ENCODE measurements around the gene SPATS1.

The SPATS1 gene

GRCh38 chr6:44342489-44342888 lies at the start of gene SPATS1:
Gene SPATS1 (plus strand): TSS chr6:44342650. CDS start chr6:44343096, 446 bp downstream.
- in situ Hi-C loops (cut with MboI; ENCODE audit: low sequenced_read_pairs): no loop called here

DNA sequence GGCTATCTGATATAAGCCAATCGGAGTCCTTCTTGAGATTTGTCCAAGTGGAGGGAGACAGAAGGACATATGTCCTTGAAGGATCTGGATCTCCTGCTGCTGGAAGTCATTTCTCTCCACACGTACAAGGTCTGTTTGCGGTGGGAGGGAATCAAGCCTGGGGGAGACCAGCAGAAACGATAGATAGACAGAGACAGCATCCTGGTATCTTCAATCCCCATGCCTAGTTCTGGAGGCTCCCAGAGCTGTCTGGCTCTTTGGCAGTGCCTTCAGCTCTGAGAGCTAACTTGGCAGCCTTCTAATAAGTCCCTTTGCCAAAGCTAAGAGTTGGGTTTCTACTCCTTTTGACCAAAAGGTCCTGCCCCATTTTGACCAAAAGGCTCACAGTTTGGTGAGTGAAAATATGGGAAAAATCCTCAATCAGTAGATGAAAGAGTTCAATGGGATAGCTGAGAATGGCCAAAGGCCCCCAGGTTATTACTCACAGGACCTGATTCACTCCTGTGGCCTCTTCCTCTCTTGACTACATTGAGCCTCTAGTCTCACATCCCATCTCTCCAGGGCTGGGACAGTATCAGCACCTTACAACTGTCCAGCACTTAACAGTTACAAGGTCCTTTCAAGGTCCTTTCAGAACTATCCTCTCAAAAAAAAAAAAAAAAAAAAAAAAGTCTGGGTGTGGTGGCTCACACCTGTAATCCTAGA lies 49.6 kb upstream of the SPATS1 start:
- in situ Hi-C loops (cut with MboI; ENCODE audit: low sequenced_read_pairs): no loop called here

GRCh38 chr6:44294832-44295791 lies 47.3 kb upstream of the SPATS1 start:
- in situ Hi-C loops (cut with MboI; ENCODE audit: low sequenced_read_pairs): no loop called here

- in situ Hi-C loops (cut with MboI; ENCODE audit: low sequenced_read_pairs): no loop called here
These were observed 45.1 kb upstream of the SPATS1 start for GRCh38 chr6:44297063-44298038.

DNA sequence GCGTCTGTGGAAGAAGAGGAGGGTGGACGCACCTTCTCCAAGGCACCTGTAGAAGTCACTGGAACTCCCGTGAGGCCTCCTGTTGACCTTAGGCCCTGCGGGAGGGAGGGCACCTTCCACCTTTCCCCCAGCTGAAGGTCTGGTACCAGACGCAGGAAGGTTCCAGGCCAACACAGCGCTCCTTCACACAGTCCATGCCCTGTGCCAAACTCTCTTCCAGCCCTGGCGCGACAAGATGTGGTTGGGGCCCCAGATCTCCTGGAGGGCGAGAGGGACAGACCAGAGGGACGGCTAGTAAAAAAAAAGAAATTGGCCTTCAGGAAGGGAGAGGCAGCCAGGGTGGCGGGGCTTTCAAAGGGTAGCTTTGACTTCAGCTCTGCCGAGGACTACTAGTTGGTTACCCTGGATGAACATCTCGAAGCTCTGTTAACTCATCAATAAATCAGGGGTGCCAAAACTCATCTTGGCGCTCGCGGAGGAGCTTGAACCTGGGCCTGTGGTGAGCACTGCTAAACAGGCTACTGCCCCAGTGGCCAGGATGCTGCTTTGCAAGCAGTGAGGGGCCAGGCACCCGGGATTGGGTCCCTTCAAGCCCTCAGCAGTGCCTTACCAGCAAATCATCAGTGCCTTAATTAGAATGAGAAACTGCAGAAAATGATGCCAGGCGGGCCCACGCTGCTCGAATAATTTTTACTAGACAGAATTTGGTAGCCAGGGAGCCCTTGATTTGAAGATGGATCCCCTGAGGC lies 44.2 kb upstream of the SPATS1 start:
- in situ Hi-C loops (cut with MboI; ENCODE audit: low sequenced_read_pairs): no loop called here

GRCh38 chr6:44298864-44299263 lies 43.6 kb upstream of the SPATS1 start:
- in situ Hi-C loops (cut with MboI; ENCODE audit: low sequenced_read_pairs): no loop called here

- in situ Hi-C loops (cut with MboI; ENCODE audit: low sequenced_read_pairs): no loop called here
These were observed 42.1 kb upstream of the SPATS1 start for GRCh38 chr6:44300292-44300823.

GRCh38 chr6:44301106-44301505 lies 41.3 kb upstream of the SPATS1 start:
- in situ Hi-C loops (cut with MboI; ENCODE audit: low sequenced_read_pairs): no loop called here

- in situ Hi-C loops (cut with MboI; ENCODE audit: low sequenced_read_pairs): no loop called here
These were observed 40.5 kb upstream of the SPATS1 start for GRCh38 chr6:44301782-44302564.

- in situ Hi-C loops (cut with MboI; ENCODE audit: low sequenced_read_pairs): no loop called here
These were observed 39.6 kb upstream of the SPATS1 start for GRCh38 chr6:44302856-44303255.

DNA sequence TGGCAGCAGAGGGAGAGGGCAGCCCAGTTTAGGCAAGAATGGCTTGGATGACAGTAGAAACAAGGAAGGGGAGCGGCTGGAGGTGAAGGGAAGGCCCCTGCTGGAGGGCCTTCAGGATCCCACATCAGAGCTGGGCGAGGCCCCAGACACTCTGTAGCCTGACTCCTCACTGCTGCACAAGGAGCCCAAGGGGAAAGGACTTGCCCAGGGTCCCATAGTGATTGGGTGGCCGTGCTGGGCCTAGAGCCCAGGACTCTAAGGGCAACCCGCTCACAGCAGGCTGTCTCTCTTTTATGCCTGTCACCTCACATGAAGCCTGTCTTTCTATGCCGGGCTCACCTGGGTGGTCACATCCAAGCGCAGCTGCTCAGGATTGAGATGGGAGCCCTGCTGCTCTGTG lies 38.6 kb upstream of the SPATS1 start:
- in situ Hi-C loops (cut with MboI; ENCODE audit: low sequenced_read_pairs): no loop called here

DNA sequence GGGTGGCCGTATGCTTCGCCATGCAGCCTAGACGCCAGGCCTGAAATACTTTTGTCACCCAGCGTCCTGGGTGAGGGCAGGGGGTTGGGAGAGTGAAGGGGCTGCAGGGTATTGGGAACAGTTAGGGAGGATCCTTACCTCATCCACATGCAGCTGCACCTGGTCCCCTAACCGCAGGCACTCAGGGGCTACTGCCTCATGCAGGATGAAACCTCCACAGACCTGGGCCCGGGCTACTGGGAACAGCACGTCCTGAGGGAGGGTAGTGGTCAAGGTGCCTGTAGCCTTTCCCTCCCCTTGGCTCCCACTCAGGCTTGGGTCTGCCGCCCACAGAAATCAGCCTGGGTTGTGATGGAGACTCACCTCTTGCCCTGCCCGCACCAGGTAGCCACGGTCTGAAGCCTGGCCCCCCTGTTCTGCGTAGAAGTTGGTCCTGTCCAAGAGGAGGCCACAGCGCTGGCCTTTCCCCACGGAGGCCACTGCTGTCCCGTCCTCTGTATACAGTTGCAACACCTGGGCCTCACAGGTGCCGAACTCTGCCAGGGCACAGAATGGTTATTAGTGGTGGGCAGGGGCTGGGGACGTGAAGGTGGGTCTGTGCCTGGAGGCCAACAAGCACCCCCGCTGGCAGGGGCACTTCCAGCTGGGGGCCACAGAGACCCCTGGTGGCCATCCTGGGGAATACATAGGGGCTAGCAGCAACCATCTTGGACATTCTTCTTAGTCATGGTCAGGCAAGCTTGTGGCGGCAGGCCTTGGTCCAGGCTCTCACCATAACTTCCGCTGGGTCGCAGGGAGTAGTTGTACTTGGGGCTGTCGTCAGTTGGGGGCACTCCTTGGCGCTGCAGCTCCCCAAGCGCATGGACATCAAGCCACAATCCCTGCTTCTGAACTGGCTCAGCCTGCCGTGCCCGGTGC lies 37.9 kb upstream of the SPATS1 start:
- in situ Hi-C loops (cut with MboI; ENCODE audit: low sequenced_read_pairs): no loop called here

DNA sequence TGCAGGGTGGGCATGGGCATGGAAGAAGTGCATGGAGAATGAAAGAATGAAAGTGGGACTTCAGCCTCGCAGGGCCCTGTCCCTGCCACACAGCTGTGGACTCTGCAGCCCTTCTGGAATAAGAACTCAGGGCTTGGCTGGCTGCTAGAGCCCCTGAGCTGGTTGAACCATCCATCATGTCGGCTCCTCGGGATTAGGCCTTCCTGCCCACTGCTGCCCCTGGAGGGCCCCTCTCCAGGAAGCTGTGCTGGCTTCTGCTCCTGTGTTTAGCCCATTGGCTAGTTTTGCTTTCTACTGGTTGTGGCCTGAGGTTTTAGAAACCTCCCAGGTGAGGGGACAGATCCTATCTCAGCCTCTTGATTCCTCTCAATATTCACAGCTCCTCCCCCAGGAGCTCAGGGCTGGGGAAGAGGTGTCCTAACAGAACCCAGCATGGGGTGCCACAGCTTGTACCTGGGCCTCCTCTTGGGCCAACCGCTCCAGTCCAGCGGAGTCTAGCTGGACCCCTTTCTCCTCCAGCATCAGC lies 37.2 kb upstream of the SPATS1 start:
- in situ Hi-C loops (cut with MboI; ENCODE audit: low sequenced_read_pairs): no loop called here

DNA sequence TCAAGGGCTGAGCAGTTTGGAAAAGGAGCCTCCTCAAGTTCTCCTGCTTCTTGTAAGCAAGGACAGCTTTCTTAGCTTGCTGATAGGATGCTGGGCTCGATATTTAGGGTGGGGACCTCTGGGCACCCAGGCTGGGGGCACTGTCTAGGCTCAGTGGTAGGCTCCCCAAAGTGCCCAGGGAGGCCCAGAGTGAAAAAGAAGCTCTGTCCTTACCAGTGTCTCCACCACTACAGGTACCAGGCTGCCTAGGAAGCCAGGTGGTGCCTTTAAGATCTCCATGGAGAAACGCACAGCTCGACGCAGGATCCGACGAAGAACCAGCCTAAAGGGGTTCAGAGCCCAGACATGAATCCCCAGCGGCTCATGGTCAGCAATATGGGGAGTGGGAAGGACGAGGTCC lies 35.7 kb upstream of the SPATS1 start:
- in situ Hi-C loops (cut with MboI; ENCODE audit: low sequenced_read_pairs): no loop called here

DNA sequence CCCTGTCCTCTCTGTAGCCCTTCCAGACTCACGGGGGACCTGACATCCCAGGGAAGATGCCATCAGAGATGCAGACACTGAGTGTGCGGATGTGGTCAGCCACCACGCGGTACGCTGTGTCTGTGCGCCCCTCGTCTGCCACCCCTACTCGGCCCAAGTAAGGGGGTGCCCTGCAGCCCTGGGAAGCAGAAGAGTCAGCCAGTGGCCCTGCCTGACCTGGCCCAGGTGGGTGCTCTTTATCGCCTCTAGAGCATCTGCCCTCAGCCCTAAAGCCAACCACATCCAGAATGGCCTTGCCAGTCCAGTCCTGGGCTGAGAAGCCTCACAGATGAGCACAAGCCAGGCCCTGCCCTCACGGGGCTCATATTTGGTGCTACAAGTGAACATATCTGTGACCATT lies 35.2 kb upstream of the SPATS1 start:
- in situ Hi-C loops (cut with MboI; ENCODE audit: low sequenced_read_pairs): no loop called here

GRCh38 chr6:44309092-44309491 lies 33.4 kb upstream of the SPATS1 start:
- in situ Hi-C loops (cut with MboI; ENCODE audit: low sequenced_read_pairs): no loop called here

DNA sequence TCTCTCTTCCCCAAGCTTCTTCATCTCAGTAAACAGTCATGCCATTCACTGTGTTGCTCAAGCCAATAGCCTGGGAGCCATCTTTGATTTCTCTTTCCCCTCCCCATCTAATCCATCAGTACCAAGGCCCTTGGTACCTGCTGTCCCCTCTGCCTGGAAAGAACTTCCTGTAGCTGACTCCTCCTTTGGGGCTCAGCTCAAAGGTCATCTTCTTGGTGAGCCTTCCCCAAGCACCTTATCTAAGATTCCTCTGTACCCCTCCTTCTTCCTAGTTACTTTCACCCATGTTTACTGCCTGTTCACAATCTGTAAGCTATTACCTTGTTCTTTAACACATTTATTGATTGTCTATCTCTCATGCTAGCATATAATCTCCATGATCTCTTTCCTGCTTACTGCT lies 32.8 kb upstream of the SPATS1 start:
- in situ Hi-C loops (cut with MboI; ENCODE audit: low sequenced_read_pairs): no loop called here

- in situ Hi-C loops (cut with MboI; ENCODE audit: low sequenced_read_pairs): no loop called here
These were observed 32.2 kb upstream of the SPATS1 start for GRCh38 chr6:44310241-44310640.

All from hTERT RPE-1 (cell line).